T-cell (primary cell): ENCODE results near the gene EGLN1. TPM values are rescaled to one million over a fixed set of nuclear protein-coding genes. Genes with fewer than 3 reads are reported as not detected.

Source experiments
- ATAC-seq, 4 experiments: fragments of 200-7000 bp in 3 of 4; fragments of 150-1000 bp in 1 of 4; cut with Tn5 transposase; replicated peaks in 1 of 4; 1 replicate in 3 of 4; 2 replicates in 1 of 4; pipeline ENCODE4 v1.10.0; 2021; ENCODE audit warnings: moderate library complexity in 3 of 4, mild to moderate bottlenecking in 2 of 4, moderate number of reproducible peaks in 1 of 4
- CTCF ChIA-PET, 2 donors: fragments of 300-600 bp; sonication (Branson Sonifier 250); formaldehyde crosslinking; loops; one replicate each; lab custom pipeline; 2022; ENCODE audit warnings: antibody characterized with exemption in 2 of 2; lab: Charles Lee
- POLR2A ChIA-PET, 2 donors: fragments of 300-600 bp; sonication (Branson Sonifier 250); formaldehyde crosslinking; loops; one replicate each; lab custom pipeline; 2022; ENCODE audit warnings: antibody characterized with exemption in 2 of 2; lab: Charles Lee
- DNase-seq, 35 experiments: peaks; one replicate each; pipeline versions ENCODE4 v3.0.0 to v3.0.0-alpha.2; 2013 to 2023
- H3K27ac ChIP-seq: one replicate; pipeline ENCODE4 v1.5.1; 2013; ENCODE audit warnings: low read length
- H3K27me3 ChIP-seq, 2 experiments: replicated peaks in 1 of 2; 1 replicate in 1 of 2; 2 replicates in 1 of 2; pipeline versions ENCODE4 v1.6.1 to v1.7.0; 2013; ENCODE audit warnings: low read length in 1 of 2, mixed read lengths in 1 of 2; ENCODE audit not compliant: control insufficient read depth in 2 of 2, insufficient read depth in 2 of 2; ENCODE audit errors: extremely low read depth in 1 of 2
- H3K36me3 ChIP-seq, 2 donors: 1 replicate in 1 of 2; 2 replicates in 1 of 2; pipeline versions ENCODE4 v1.6.1 to v1.7.0; 2013; ENCODE audit warnings: low read length in 1 of 2; ENCODE audit not compliant: control insufficient read depth in 2 of 2, insufficient read depth in 1 of 2; ENCODE audit errors: extremely low read depth in 1 of 2
- H3K4me1 ChIP-seq, 2 experiments: 1 replicate in 1 of 2; 2 replicates in 1 of 2; pipeline versions ENCODE4 v1.6.1 to v1.7.0; 2013; ENCODE audit warnings: low read length in 2 of 2, mixed read lengths in 1 of 2; ENCODE audit not compliant: insufficient read depth in 2 of 2, control insufficient read depth in 1 of 2; ENCODE audit errors: extremely low read depth in 1 of 2
- H3K4me3 ChIP-seq, 2 donors: 1 replicate in 1 of 2; 2 replicates in 1 of 2; pipeline versions ENCODE4 v1.5.1 to v1.7.0; 2013; ENCODE audit warnings: mild to moderate bottlenecking in 2 of 2, low read length in 1 of 2, moderate library complexity in 1 of 2; ENCODE audit not compliant: control insufficient read depth in 1 of 2; ENCODE audit errors: extremely low read depth in 1 of 2
- H3K9me3 ChIP-seq: 2 replicates; pipeline ENCODE4 v1.7.0; 2013
- H3K27ac Mint-ChIP-seq, 2 donors: one replicate each; pipeline ENCODE4 v1.8.0; 2020 to 2021; ENCODE audit warnings: mild to moderate bottlenecking in 2 of 2, mixed read lengths in 2 of 2
- H3K27me3 Mint-ChIP-seq, 2 donors: one replicate each; pipeline ENCODE4 v1.8.0; 2021 to 2022; ENCODE audit warnings: mixed read lengths in 2 of 2
- H3K36me3 Mint-ChIP-seq: one replicate; pipeline ENCODE4 v1.8.0; 2021; ENCODE audit warnings: mixed read lengths
- H3K4me1 Mint-ChIP-seq, 3 donors: one replicate each; pipeline ENCODE4 v1.8.0; 2020 to 2022; ENCODE audit warnings: mixed read lengths in 3 of 3, mild to moderate bottlenecking in 1 of 3
- H3K4me3 Mint-ChIP-seq, 3 donors: one replicate each; pipeline ENCODE4 v1.8.0; 2020 to 2022; ENCODE audit warnings: mild to moderate bottlenecking in 3 of 3, mixed read lengths in 3 of 3, moderate library complexity in 3 of 3
- H3K9me3 Mint-ChIP-seq, 3 donors: one replicate each; pipeline ENCODE4 v1.8.0; 2020 to 2022; ENCODE audit warnings: mixed read lengths in 3 of 3
- WGBS: methylation state at CpG from one replicate; pipeline ENCODE4 v1.1.5; 2013; ENCODE audit warnings: missing lambda C conversion rate; ENCODE audit not compliant: insufficient coverage; 5-methylcytosine and 5-hydroxymethylcytosine counted together
- total RNA-seq, 35 experiments: library from RNA in 6 of 35; stranded (reverse) in 6 of 35; fragments of 120-200 nt in 1 of 35; gene quantifications; one replicate each; pipeline versions ENCODE4 v1.2.1 to v1.2.4 and lab custom pipeline; 2013 to 2026

Gene EGLN1
- total RNA-seq, 5 donors from 2014 or later (not counting 1 experiment from before 2014, with no cell fraction given) = 13.9 to 20.8 (median 18.5) TPM

GRCh38 chr1:231326248-231326647 is 95.8 kb downstream of the EGLN1 start:
- Histone ChIP-seq H3K4me1 (no peaks in the 10 kb centered on the region), H3K9me3 (no peaks in the 10 kb centered on the region), H3K27ac (no peak overlapping the region), H3K4me3 (no peak overlapping the region), H3K36me3 (no peaks in the 10 kb centered on the region), H3K27me3 (no peaks in the 10 kb centered on the region)
- WGBS = 75% methylated on average over 1 of the region's 1 CpG
- no peak for ATAC-seq
- peaks cover 0 to 15% (median 10%) of the 10 kb centered on the region in 3 donors for H3K4me1 Mint-ChIP-seq
- no peaks in the 10 kb centered on the region for H3K9me3 Mint-ChIP-seq
- no peaks in the 10 kb centered on the region for H3K27me3 Mint-ChIP-seq
- no peak overlapping the region for H3K27ac Mint-ChIP-seq
- H3K4me3 Mint-ChIP-seq = no peak overlapping the region
- CTCF ChIA-PET = no interaction called here
- POLR2A ChIA-PET = no interaction called here
- no peak for DNase-seq
- H3K36me3 Mint-ChIP-seq = peaks cover 4% of the 10 kb centered on the region

DNA sequence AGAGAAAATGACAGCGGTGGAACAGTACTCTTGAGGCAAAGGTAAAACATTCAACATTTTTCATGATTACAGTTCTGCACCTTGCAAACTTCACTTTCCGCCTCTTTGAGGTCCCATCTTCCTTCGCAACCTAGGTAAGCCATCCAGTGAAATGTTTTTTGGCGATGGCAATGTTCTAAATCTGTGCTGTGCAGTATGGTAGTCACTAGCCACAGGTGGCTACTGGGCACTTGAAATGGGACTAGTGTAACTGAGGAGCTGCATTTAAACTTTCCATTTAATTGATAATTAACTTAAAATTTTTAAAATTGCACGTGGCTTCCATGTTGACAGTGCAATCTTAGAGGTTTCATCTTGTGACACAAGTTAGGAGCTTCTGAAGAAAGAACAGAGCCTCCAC is 97.4 kb downstream of the EGLN1 start:
- DNase-seq = no peak
- H3K9me3 Mint-ChIP-seq = no peaks in the 10 kb centered on the region
- no CpG with 5 or more reads among the region's 5 CpGs for WGBS
- POLR2A ChIA-PET = interaction anchor here in 1 of 2 donors (0.5 kb wide), 1 partner anchor 227 kb away, joined by 4 read pairs; no protein-coding TSS in a partner anchor
- no peaks in the 10 kb centered on the region for H3K4me1 ChIP-seq
- no peak overlapping the region for H3K27ac ChIP-seq
- peaks cover 0 to 7% (median 3%) of the 10 kb centered on the region in 3 donors for H3K4me1 Mint-ChIP-seq
- no peak overlapping the region for H3K4me3 ChIP-seq
- H3K9me3 ChIP-seq = no peaks in the 10 kb centered on the region
- no peaks in the 10 kb centered on the region for H3K36me3 ChIP-seq
- no peak overlapping the region for H3K27ac Mint-ChIP-seq
- CTCF ChIA-PET = no interaction called here
- no peak for ATAC-seq
- no peaks in the 10 kb centered on the region for H3K27me3 Mint-ChIP-seq
- H3K27me3 ChIP-seq = no peaks in the 10 kb centered on the region
- H3K4me3 Mint-ChIP-seq = no peak overlapping the region
- H3K36me3 Mint-ChIP-seq = peaks cover 3% of the 10 kb centered on the region

DNA sequence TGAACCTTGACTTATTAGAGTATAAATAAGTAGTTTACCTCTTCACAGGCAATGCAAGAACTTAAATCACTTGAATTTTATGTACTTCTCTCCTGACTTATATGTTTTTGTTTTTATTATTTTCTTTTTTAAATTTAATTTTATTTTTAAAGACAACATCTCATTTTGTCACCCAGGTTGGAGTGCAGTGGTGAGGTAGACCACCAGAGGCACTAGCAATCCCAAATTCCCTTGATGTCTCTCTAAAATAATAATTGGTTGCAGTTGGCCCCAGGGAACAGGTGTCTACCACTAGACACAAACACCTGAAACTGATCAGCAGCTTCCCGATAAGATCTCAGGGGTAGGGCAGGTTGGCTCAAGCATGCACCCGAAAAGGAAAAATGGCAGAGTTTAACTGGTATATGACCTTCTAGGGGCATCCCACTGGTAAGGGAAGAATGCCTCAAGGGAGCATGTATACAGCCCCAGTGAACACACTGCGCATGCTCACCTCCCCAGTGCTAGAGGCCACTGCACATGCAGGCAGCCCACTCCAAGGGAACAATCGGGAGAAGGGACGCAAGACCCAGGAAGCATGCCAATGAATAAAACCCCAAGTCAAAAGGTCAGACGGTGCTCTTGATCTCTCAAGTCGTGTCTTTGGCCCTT is 99.1 kb downstream of the EGLN1 start:
- no peaks in the 10 kb centered on the region for H3K36me3 Mint-ChIP-seq

DNA sequence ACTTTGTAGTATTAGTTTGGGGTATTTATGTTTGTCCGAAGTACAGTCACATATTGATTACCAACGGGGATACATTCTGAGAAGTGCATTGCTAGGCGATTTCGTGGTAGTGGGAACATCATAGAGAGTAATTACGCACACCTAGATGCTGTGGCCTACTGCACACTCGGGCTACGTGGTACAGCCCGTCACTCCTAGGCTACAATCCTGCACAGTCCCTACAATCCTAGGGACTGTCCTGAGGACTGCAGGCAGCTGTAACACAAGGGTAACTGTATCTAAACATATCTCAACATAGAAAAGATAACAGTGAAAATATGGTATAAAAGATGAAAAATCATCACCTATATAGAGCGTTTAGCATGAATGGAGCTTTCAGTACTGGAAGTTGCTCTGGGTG is 103.0 kb downstream of the EGLN1 start:
- no peak overlapping the region for H3K4me3 Mint-ChIP-seq
- Histone ChIP-seq H3K4me3 (no peak overlapping the region), H3K9me3 (no peaks in the 10 kb centered on the region), H3K36me3 (no peaks in the 10 kb centered on the region), H3K4me1 (no peaks in the 10 kb centered on the region), H3K27me3 (no peaks in the 10 kb centered on the region), H3K27ac (no peak overlapping the region)
- DNase-seq (no peak), ATAC-seq (no peak)
- H3K4me1 Mint-ChIP-seq = peaks cover 0 to 3% (median 0%) of the 10 kb centered on the region in 3 donors
- ChIA-PET POLR2A (no interaction called here), CTCF (no interaction called here)
- H3K9me3 Mint-ChIP-seq = no peaks in the 10 kb centered on the region
- WGBS = 82% methylated on average over 4 of the region's 9 CpGs
- peaks cover 0 to 2% of the 10 kb centered on the region in 2 donors for H3K27me3 Mint-ChIP-seq
- H3K36me3 Mint-ChIP-seq = no peaks in the 10 kb centered on the region
- no peak overlapping the region for H3K27ac Mint-ChIP-seq

More for the DNA sequence above, 99.1 kb downstream of the EGLN1 start:
- ATAC-seq (no peak), DNase-seq (no peak)
- Mint-ChIP-seq H3K27me3 (no peaks in the 10 kb centered on the region), H3K4me3 (no peak overlapping the region), H3K9me3 (no peaks in the 10 kb centered on the region), H3K27ac (no peak overlapping the region), H3K4me1 (no peaks in the 10 kb centered on the region)
- 87% methylated on average over 6 of the region's 7 CpGs for WGBS
- ChIA-PET CTCF (no interaction called here), POLR2A (no interaction called here)
- no peaks in the 10 kb centered on the region for H3K4me1 ChIP-seq
- H3K36me3 ChIP-seq = no peaks in the 10 kb centered on the region
- no peaks in the 10 kb centered on the region for H3K9me3 ChIP-seq
- no peaks in the 10 kb centered on the region for H3K27me3 ChIP-seq
- H3K4me3 ChIP-seq = no peak overlapping the region
- H3K27ac ChIP-seq = no peak overlapping the region

GRCh38 chr1:231318568-231318967 is 103.5 kb downstream of the EGLN1 start:
- Mint-ChIP-seq H3K36me3 (no peaks in the 10 kb centered on the region), H3K27ac (no peak overlapping the region), H3K27me3 (peaks cover 0 to 2% of the 10 kb centered on the region in 2 donors), H3K4me3 (no peak overlapping the region), H3K9me3 (no peaks in the 10 kb centered on the region), H3K4me1 (peaks cover 0 to 3% (median 0%) of the 10 kb centered on the region in 3 donors)
- DNase-seq = no peak
- Histone ChIP-seq H3K4me1 (no peaks in the 10 kb centered on the region), H3K36me3 (no peaks in the 10 kb centered on the region), H3K27ac (no peak overlapping the region), H3K27me3 (no peaks in the 10 kb centered on the region), H3K9me3 (no peaks in the 10 kb centered on the region), H3K4me3 (no peak overlapping the region)
- WGBS = 100% methylated on average over 1 of the region's 4 CpGs
- ChIA-PET CTCF (no interaction called here), POLR2A (no interaction called here)
- ATAC-seq = no peak

DNA sequence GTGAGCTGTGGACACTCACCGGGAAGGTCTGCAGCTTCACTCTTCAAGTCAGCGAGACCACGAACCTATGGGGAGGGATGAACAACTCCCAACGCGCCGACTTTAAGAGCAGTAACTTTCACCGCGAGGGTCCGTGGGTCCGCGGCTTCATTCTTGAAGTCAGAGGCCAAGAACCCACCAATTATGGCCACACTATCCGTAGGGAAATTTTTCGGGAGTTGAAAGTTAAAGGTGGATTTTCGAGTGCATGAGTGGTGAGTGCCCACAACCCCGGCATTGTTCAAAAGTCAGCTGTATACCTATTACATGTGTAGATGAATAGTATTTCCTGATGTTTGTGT is 104.1 kb downstream of the EGLN1 start:
- no peak for ATAC-seq
- Mint-ChIP-seq H3K4me1 (peaks cover 0 to 3% (median 0%) of the 10 kb centered on the region in 3 donors), H3K27ac (no peak overlapping the region), H3K27me3 (peaks cover 0 to 2% of the 10 kb centered on the region in 2 donors), H3K36me3 (no peaks in the 10 kb centered on the region), H3K4me3 (no peak overlapping the region), H3K9me3 (no peaks in the 10 kb centered on the region)
- 95% methylated on average over 7 of the region's 15 CpGs for WGBS
- DNase-seq = no peak
- Histone ChIP-seq H3K27me3 (no peaks in the 10 kb centered on the region), H3K9me3 (no peaks in the 10 kb centered on the region), H3K27ac (no peak overlapping the region), H3K36me3 (no peaks in the 10 kb centered on the region), H3K4me3 (no peak overlapping the region), H3K4me1 (no peaks in the 10 kb centered on the region)
- POLR2A ChIA-PET = no interaction called here
- CTCF ChIA-PET = interaction anchor here in 1 of 2 donors (0.6 kb wide), 1 partner anchor 195 kb away, joined by 3 read pairs; no protein-coding TSS in a partner anchor
